ENCODE measurements around the gene CCDC196. TPM values are rescaled to one million over a fixed set of nuclear protein-coding genes. Genes with fewer than 3 reads are reported as not detected.
"Not testable (repeated sequence)": the region's sequence is repeated elsewhere in the genome, so short reads cannot be mapped to it uniquely, and the experiment has no call there.

Gene CCDC196
- total RNA-seq, 4 donors from 2014 or later: not detected

DNA sequence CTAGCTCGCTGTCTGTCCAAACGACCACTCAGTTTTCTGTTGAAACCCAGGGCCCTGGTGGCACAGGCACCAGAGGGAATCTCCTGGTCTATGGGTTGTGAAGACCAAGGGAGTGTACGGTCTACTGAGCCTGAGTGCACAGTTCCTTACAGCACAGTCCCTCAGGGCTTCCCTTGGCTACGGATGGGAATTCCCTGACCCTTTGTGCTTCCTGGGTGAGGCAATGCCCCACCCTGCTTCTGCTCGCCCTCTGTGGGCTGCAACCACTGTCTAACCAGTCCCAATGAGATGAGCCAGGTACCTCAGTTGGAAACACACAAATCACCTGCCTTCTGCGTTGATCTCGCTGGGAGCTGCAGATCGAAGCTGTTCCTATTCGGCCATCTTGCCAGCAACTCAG, 44.4 kb downstream of the CCDC196 start:
- intact Hi-C loops (cut with DNase I): no loop called here
- Histone ChIP-seq H3K9me3 (no peaks in the 10 kb centered on the region), H3K36me3 (no peaks in the 10 kb centered on the region), H3K4me3 (no peak overlapping the region), H3K27me3 (no peaks in the 10 kb centered on the region), H3K4me1 (peaks cover 0 to 11% (median 0%) of the 10 kb centered on the region in 3 donors), H3K27ac (no peak overlapping the region)
- 71 to 84% methylated on average over 8 to 9 of the region's 9 CpGs for WGBS, 2 donors
- DNase-seq: no peak
- TF ChIP-seq POLR2A (IDR thresholded peaks at IDR 0.05): no peak
- TF ChIP-seq, protein P1, sequence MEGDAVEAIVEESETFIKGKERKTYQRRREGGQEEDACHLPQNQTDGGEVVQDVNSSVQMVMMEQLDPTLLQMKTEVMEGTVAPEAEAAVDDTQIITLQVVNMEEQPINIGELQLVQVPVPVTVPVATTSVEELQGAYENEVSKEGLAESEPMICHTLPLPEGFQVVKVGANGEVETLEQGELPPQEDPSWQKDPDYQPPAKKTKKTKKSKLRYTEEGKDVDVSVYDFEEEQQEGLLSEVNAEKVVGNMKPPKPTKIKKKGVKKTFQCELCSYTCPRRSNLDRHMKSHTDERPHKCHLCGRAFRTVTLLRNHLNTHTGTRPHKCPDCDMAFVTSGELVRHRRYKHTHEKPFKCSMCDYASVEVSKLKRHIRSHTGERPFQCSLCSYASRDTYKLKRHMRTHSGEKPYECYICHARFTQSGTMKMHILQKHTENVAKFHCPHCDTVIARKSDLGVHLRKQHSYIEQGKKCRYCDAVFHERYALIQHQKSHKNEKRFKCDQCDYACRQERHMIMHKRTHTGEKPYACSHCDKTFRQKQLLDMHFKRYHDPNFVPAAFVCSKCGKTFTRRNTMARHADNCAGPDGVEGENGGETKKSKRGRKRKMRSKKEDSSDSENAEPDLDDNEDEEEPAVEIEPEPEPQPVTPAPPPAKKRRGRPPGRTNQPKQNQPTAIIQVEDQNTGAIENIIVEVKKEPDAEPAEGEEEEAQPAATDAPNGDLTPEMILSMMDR (IDR thresholded peaks at IDR 0.05): no peak

DNA sequence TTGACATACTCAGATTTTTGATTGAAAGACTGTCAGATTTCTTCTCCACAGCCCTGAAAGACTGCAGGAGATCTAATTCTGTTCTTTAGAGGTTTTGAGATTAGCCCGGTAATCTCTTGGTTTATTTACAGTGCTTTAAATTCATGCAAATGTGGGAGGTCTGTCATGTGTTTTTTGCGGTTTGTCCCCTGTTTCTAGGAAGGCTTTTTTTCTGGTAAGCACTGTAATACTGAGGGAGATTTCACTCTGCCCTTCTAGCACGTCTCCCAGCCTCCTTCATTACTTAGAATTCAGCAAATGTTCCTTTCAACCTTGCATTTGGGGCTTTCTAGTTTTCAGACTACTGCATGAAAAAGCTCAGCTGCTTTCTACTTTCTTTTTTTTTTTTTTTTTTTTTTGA, 52.9 kb downstream of the CCDC196 start:
- Histone ChIP-seq H3K4me3 (no peak overlapping the region), H3K4me1 (no peaks in the 10 kb centered on the region), H3K27ac (no peak overlapping the region), H3K9me3 (no peaks in the 10 kb centered on the region), H3K36me3 (no peaks in the 10 kb centered on the region), H3K27me3 (no peaks in the 10 kb centered on the region)
- no peak for DNase-seq
- TF ChIP-seq, protein P1 (IDR thresholded peaks at IDR 0.05): no peak
- no peak for TF ChIP-seq POLR2A (IDR thresholded peaks at IDR 0.05)
- 68 to 80% methylated on average over 3 of the region's 3 CpGs for WGBS, 2 donors
- intact Hi-C loops (cut with DNase I): no loop called here

DNA sequence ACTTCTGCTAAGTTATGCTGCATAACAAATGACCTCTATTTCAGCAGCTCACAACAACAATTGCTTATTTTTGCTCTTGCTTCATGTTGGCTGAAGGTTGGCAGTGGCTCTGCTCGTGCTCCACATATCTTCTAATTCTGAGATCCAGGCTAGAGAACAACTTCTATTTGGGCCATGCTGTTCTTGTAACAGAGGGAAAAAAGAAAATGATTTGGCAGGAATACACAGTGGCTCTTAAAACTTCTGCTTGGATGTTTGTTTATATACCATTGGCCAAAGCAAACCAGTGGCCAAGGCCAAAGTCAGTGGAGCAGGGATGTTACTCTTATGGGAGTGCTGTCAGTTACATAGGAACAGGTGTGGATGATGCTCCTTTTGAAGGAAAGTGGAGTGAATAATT, 53.9 kb downstream of the CCDC196 start:
- H3K4me3 ChIP-seq: no peak overlapping the region
- no peak for DNase-seq
- H3K27ac ChIP-seq: no peak overlapping the region
- 64 to 82% methylated on average over 1 of the region's 1 CpG for WGBS, 2 donors
- TF ChIP-seq, protein P1 (IDR thresholded peaks at IDR 0.05): no peak
- no peaks in the 10 kb centered on the region for H3K27me3 ChIP-seq
- intact Hi-C loops (cut with DNase I): no loop called here
- H3K4me1 ChIP-seq: no peaks in the 10 kb centered on the region
- no peaks in the 10 kb centered on the region for H3K9me3 ChIP-seq
- no peaks in the 10 kb centered on the region for H3K36me3 ChIP-seq

DNA sequence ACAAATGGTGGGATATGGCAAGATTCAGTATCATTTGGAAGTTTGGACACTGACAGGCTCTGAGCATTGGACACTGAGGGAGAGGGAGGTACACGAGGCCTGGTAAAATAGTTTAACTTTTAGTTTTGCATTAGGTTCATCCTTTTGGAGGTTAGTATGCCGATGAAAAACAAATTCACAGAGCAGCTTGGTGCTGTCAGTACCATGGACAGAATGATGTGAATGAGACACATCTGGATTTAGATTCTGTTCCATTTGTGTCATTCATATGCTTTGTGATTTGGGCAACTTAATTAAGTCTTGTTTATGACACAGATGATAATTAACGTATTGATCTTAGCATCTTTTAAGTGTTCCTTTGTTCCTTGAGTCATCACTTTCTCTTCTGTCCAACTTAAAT, 55.5 kb downstream of the CCDC196 start:
- intact Hi-C loops (cut with DNase I): no loop called here
- WGBS, 2 donors: 82 to 88% methylated on average over 3 of the region's 3 CpGs
- Histone ChIP-seq H3K36me3 (no peaks in the 10 kb centered on the region), H3K27me3 (no peaks in the 10 kb centered on the region), H3K27ac (no peak overlapping the region), H3K9me3 (no peaks in the 10 kb centered on the region), H3K4me1 (no peaks in the 10 kb centered on the region), H3K4me3 (no peak overlapping the region)
- DNase-seq: no peak
- TF ChIP-seq, protein P1 (IDR thresholded peaks at IDR 0.05): no peak
- TF ChIP-seq POLR2A (IDR thresholded peaks at IDR 0.05): no peak

DNA sequence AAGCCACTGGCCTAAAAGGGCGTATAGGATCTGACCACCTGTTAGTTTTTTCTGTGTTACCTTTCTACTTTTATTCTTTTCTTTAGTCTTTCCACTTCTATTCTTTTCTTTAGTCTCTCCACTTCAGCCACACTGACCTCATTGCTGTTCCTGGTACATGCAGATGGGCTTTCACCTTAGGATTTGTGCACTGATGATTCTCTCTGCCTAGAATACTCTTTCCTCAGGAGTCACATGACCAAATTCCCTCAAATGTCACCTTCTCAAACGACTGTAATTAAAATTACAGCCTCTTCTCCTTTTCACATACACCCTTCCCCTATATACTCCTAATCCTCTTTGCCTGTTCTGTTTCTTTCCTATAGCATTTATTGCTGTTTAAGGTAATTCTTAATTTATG, 57.8 kb downstream of the CCDC196 start:
- Histone ChIP-seq H3K27ac (no peak overlapping the region), H3K36me3 (no peaks in the 10 kb centered on the region), H3K4me1 (no peaks in the 10 kb centered on the region), H3K27me3 (no peaks in the 10 kb centered on the region), H3K4me3 (no peak overlapping the region), H3K9me3 (no peaks in the 10 kb centered on the region)
- DNase-seq: no peak
- WGBS, 2 donors: 64 to 75% methylated on average over 2 of the region's 2 CpGs
- TF ChIP-seq, protein P1 (IDR thresholded peaks at IDR 0.05): no peak
- TF ChIP-seq POLR2A (IDR thresholded peaks at IDR 0.05): no peak
- intact Hi-C loops (cut with DNase I): no loop called here

DNA sequence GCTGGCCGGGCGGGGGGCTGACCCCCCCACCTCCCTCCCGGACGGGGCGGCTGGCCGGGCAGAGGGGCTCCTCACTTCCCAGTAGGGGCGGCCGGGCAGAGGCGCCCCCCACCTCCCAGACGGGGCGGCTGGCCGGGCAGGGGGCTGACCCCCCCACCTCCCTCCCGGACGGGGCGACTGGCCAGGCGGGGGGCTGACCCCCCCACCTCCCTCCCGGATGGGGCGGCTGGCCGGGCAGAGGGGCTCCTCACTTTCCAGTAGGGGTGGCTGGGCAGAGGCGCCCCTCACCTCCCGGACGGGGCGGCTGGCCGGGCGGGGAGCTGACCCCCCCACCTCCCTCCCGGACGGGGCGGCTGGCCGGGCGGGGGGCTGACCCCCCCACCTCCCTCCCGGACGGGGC, 59.0 kb downstream of the CCDC196 start:
- WGBS, 2 donors: no CpG with 5 or more reads among the region's 32 CpGs
- H3K27ac ChIP-seq; intact Hi-C loops (cut with DNase I); H3K4me3 ChIP-seq; H3K36me3 ChIP-seq; H3K9me3 ChIP-seq; DNase-seq; H3K27me3 ChIP-seq; H3K4me1 ChIP-seq: not testable (repeated sequence)

DNA sequence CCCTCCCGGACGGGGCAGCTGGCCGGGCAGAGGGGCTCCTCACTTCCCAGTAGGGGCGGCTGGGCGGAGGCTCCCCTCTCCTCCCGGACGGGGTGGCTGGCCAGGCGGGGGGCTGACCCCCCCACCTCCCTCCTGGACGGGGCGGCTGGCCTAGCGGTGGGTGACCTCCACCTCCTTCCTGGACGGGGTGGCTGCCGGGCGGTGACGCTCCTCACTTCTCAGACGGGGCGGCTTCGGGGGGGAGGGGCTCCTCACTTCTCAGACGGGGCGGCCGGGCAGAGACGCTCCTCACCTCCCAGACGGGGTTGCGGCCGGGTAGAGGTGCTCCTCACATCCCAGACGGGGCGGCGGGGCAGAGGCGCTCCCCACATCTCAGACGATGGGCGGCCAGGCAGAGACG, 59.6 kb downstream of the CCDC196 start:
- H3K4me3 ChIP-seq; H3K27me3 ChIP-seq; intact Hi-C loops (cut with DNase I); DNase-seq; H3K36me3 ChIP-seq; H3K4me1 ChIP-seq; H3K9me3 ChIP-seq; H3K27ac ChIP-seq: not testable (repeated sequence)
- no CpG with 5 or more reads among the region's 32 CpGs for WGBS, 2 donors
